Ovary (tissue), 3 donors: ENCODE data around the gene MVB12A.

Experiments
- POLR2A ChIP-seq: fragments of 450-650 bp; IDR thresholded peaks from one replicate; pipeline ENCODE4 v1.6.1; 2017; ENCODE audit warnings: antibody characterized with exemption, mild to moderate bottlenecking, moderate library complexity
- TF ChIP-seq, protein P1 (sequence below), 3 donors: fragments of 450-650 bp in 2 of 3; fragments of 200-600 bp in 1 of 3; IDR thresholded peaks; one replicate each; pipeline versions ENCODE4 v1.5.1 to v1.8.0; 2016 to 2022; ENCODE audit warnings: antibody characterized with exemption in 3 of 3, mild to moderate bottlenecking in 1 of 3
- donor health status: DM: no; HTN: no; CAD: no.

DNA sequence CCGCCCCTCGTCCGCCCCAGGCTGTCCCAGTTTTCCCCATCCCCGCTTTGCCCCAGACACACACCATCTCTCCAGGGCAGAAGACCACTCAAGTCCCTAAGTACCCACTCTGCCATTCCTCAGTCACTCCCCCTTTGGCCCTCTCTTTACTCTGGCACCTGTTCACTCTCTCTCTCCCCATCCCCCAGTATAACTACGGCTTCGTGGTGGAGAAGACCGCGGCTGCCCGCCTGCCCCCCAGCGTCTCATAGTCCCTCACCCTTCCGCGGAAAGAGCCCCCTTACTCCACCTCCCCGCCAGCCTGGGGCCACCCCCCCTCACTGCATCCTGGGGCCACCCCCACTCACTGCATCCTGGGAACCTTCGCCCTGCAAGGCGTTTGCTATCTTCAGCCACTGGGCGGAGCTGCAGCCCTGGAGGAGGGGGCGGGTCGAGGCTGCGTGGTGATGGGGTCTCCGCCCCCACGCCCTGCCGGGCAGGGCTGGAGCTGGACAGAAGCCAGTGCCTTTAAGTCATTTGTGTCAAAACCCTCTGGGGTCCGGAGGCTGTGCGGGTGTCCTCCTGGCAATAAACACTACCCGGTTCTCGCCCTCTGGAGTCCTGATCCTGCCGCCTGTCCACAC lies 5.0 kb downstream of the MVB12A start:
- TF ChIP-seq, protein P1, sequence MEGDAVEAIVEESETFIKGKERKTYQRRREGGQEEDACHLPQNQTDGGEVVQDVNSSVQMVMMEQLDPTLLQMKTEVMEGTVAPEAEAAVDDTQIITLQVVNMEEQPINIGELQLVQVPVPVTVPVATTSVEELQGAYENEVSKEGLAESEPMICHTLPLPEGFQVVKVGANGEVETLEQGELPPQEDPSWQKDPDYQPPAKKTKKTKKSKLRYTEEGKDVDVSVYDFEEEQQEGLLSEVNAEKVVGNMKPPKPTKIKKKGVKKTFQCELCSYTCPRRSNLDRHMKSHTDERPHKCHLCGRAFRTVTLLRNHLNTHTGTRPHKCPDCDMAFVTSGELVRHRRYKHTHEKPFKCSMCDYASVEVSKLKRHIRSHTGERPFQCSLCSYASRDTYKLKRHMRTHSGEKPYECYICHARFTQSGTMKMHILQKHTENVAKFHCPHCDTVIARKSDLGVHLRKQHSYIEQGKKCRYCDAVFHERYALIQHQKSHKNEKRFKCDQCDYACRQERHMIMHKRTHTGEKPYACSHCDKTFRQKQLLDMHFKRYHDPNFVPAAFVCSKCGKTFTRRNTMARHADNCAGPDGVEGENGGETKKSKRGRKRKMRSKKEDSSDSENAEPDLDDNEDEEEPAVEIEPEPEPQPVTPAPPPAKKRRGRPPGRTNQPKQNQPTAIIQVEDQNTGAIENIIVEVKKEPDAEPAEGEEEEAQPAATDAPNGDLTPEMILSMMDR (IDR thresholded peaks at IDR 0.05) = peak in 2 of 3 donors; percentile 58 to 73
- TF ChIP-seq POLR2A = no peak
